ENCODE measurements around the gene ASTN2.

Gene ASTN2

GRCh38 chr9:116394894-116395698 lies 1019.8 kb downstream of the ASTN2 start:
- TF ChIP-seq SIN3A (IDR thresholded peaks at IDR 0.05; ENCODE audit: borderline replicate concordance, insufficient read depth, low read length) (no peak), POLR2AphosphoS5 (IDR thresholded peaks at IDR 0.05; ENCODE audit: low read depth, low read length) (no peak)
- TF ChIP-seq, protein P1, sequence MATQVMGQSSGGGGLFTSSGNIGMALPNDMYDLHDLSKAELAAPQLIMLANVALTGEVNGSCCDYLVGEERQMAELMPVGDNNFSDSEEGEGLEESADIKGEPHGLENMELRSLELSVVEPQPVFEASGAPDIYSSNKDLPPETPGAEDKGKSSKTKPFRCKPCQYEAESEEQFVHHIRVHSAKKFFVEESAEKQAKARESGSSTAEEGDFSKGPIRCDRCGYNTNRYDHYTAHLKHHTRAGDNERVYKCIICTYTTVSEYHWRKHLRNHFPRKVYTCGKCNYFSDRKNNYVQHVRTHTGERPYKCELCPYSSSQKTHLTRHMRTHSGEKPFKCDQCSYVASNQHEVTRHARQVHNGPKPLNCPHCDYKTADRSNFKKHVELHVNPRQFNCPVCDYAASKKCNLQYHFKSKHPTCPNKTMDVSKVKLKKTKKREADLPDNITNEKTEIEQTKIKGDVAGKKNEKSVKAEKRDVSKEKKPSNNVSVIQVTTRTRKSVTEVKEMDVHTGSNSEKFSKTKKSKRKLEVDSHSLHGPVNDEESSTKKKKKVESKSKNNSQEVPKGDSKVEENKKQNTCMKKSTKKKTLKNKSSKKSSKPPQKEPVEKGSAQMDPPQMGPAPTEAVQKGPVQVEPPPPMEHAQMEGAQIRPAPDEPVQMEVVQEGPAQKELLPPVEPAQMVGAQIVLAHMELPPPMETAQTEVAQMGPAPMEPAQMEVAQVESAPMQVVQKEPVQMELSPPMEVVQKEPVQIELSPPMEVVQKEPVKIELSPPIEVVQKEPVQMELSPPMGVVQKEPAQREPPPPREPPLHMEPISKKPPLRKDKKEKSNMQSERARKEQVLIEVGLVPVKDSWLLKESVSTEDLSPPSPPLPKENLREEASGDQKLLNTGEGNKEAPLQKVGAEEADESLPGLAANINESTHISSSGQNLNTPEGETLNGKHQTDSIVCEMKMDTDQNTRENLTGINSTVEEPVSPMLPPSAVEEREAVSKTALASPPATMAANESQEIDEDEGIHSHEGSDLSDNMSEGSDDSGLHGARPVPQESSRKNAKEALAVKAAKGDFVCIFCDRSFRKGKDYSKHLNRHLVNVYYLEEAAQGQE (IDR thresholded peaks at IDR 0.05; ENCODE audit: insufficient read depth in 1 of 2, low read depth in 2 of 2, low read length in 2 of 2), result no peak

DNA sequence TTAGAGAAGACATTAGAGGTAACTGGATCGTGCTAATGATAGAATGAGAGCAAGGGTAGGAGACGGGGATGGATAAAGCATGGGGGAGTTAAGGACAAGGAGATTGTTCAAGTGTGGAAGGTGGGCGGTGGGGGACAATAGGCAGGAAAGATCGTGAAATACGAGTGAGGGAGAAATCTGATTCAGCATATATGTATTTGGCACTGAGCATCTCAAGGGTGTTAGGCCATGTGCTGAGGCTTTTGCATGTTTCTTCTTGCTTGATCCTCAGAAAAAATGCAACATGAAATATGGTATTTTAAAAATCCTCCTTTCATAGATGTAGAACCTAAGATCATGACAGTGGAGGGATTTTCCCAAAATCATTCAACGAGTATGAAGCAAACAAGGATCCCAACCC lies 1020.8 kb downstream of the ASTN2 start:
- TF ChIP-seq, protein P1 (IDR thresholded peaks at IDR 0.05; ENCODE audit: insufficient read depth in 1 of 2, low read depth in 2 of 2, low read length in 2 of 2), result no peak
- TF ChIP-seq TAF1 (IDR thresholded peaks at IDR 0.05; ENCODE audit: borderline replicate concordance, insufficient read depth, low read length) (no peak), SIN3A (IDR thresholded peaks at IDR 0.05; ENCODE audit: borderline replicate concordance, insufficient read depth, low read length) (no peak), POLR2AphosphoS5 (IDR thresholded peaks at IDR 0.05; ENCODE audit: low read depth, low read length) (no peak), FOXP2 (optimal IDR thresholded peaks at IDR 0.05; ENCODE audit: borderline replicate concordance, extremely low read depth, extremely low read length, insufficient read depth) (no peak)

DNA sequence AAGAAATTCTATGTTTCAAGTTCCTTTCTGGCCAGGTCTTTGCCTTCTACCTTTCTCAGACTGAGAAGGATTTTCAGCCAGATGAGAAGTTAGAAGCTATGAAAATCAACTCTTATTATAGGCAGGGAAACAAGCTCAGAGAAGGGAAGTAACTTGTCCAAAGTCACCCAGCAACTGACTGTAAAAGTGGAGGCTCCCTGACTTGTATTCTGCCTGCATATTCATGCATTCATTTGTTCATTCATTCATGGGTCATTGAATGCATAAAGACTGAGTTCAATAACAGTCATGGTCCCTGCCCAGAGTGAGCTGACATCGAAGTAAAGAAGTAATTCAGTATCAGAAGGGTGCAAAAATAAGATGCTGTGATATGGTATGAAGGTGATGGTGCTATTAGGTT lies 1021.7 kb downstream of the ASTN2 start:
- TF ChIP-seq POLR2AphosphoS5 (IDR thresholded peaks at IDR 0.05; ENCODE audit: low read depth, low read length), result no peak
- TF ChIP-seq SIN3A (IDR thresholded peaks at IDR 0.05; ENCODE audit: borderline replicate concordance, insufficient read depth, low read length), result no peak
- no peak for TF ChIP-seq TAF1 (IDR thresholded peaks at IDR 0.05; ENCODE audit: borderline replicate concordance, insufficient read depth, low read length)
- TF ChIP-seq, protein P1 (IDR thresholded peaks at IDR 0.05; ENCODE audit: insufficient read depth in 1 of 2, low read depth in 2 of 2, low read length in 2 of 2), result no peak
- TF ChIP-seq FOXP2 (optimal IDR thresholded peaks at IDR 0.05; ENCODE audit: borderline replicate concordance, extremely low read depth, extremely low read length, insufficient read depth), result no peak

- TF ChIP-seq FOXP2 (optimal IDR thresholded peaks at IDR 0.05; ENCODE audit: borderline replicate concordance, extremely low read depth, extremely low read length, insufficient read depth) (no peak), SIN3A (IDR thresholded peaks at IDR 0.05; ENCODE audit: borderline replicate concordance, insufficient read depth, low read length) (no peak), TAF1 (IDR thresholded peaks at IDR 0.05; ENCODE audit: borderline replicate concordance, insufficient read depth, low read length) (no peak), POLR2AphosphoS5 (IDR thresholded peaks at IDR 0.05; ENCODE audit: low read depth, low read length) (no peak)
- TF ChIP-seq, protein P1 (IDR thresholded peaks at IDR 0.05; ENCODE audit: insufficient read depth in 1 of 2, low read depth in 2 of 2, low read length in 2 of 2), result no peak
These were observed 1023.5 kb downstream of the ASTN2 start for GRCh38 chr9:116391306-116391900.

Measured in PFSK-1 (cell line).